ENCODE results near the gene PPY.
"Not testable (repeated sequence)": the region's sequence is repeated elsewhere in the genome, so short reads cannot be mapped to it uniquely, and the experiment has no call there.

The PPY gene

GRCh38 chr17:43967251-43967875 lies 25.1 kb upstream of the PPY start:
- H3K4me3 ChIP-seq (ENCODE audit: low read depth, low read length), result no peak overlapping the region; the same call in 1 of the 2 replicates
- DNase-seq (ENCODE audit: low read depth, low spot score), result no peak
- TF ChIP-seq CTCF (IDR thresholded peaks at IDR 0.05; ENCODE audit: insufficient read depth, low read length, missing control alignments), result no peak
- CTCF ChIA-PET, result interaction anchor here (0.8 to 2.0 kb wide), 7 partner anchors 12 to 89 kb away, joined by 3 to 5 read pairs (median 3); partner anchors contain the start of gene PPY
- POLR2A ChIA-PET, result no interaction called here

DNA sequence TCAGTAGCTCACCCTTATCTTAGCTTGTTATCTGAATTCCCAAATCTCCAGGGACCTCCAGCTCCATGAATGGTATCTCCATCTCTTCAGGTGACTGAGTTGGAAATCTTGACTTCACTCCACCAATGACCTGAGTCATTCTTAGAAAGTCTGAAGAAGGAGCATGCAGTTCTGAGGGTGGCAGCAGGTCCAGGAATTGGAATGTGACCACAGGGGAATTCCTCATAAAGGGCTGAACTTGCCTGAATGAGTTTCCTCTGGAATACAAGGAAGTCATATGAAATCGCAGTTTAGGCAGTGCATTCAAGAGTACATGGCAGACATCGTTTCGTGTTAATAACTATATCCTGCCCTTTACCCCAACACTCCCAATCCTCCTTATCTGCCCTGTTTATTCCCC lies 24.0 kb upstream of the PPY start:
- no peak for DNase-seq (ENCODE audit: low read depth, low spot score)
- TF ChIP-seq CTCF (IDR thresholded peaks at IDR 0.05; ENCODE audit: insufficient read depth, low read length, missing control alignments), result no peak
- no peak overlapping the region for H3K4me3 ChIP-seq (ENCODE audit: low read depth, low read length)
- CTCF ChIA-PET, result interaction anchor here (4.1 kb wide), 1 partner anchor 23 kb away, joined by 35 read pairs; the partner anchor contains the start of gene PPY
- POLR2A ChIA-PET, result no interaction called here

DNA sequence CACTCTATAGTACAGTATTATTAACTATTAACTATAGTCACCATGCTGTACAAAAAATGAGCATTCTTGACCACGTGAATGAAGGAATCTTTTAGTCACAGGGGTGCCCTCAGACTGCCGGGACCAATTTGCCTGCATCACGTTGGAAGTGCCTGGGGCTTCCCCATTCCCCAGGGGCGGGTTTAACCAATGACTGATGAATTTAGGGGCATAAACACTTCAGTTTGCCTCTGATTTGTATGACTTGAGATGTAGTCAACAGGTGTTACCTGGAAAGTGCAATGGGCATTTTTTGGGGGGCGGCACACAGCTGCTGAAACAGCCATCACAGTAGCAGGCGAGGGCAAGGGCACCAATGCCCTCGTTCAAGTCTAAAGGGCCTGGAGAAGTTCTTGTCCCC lies 20.2 kb upstream of the PPY start:
- CTCF ChIA-PET, result interaction anchor here (2.7 to 4.1 kb wide), 2 partner anchors 19 to 32 kb away, joined by 15 to 35 read pairs; partner anchors contain the start of gene PPY
- TF ChIP-seq CTCF (IDR thresholded peaks at IDR 0.05; ENCODE audit: insufficient read depth, low read length, missing control alignments), result no peak
- POLR2A ChIA-PET, result no interaction called here
- H3K4me3 ChIP-seq (ENCODE audit: low read depth, low read length), result no peak overlapping the region
- no peak for DNase-seq (ENCODE audit: low read depth, low spot score)

GRCh38 chr17:43961954-43962353 lies 19.7 kb upstream of the PPY start:
- CTCF ChIA-PET, result interaction anchor here (1.1 to 2.7 kb wide), 3 partner anchors 10 to 33 kb away, joined by 3 to 15 read pairs (median 10); no protein-coding TSS in a partner anchor

DNA sequence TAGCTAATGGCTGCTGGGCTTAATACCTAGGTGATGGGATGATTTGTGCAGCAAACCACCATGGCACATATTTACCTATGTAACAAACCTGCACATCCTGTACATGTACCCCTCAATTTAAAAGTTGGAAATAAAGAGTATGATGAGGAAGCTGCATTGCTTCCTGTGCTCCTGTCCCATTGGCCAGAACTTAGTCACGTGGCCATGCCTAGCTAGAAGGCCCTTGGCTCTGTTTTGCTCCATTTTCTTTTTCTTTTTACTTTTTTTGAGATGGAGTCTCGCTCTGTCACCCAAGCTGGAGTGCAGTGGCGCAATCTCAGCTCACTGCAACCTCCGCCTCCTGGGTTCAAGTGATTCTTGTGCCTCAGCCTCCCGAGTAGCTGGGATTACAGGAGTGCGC lies 19.0 kb upstream of the PPY start:
- ChIA-PET CTCF (interaction anchor here (1.1 to 1.5 kb wide), 2 partner anchors 11 to 17 kb away, joined by 3 to 10 read pairs; no protein-coding TSS in a partner anchor), POLR2A (interaction anchor here (0.6 kb wide), 2 partner anchors 54 to 208 kb away, joined by 3 read pairs; partner anchors contain the start of gene MPP2)
- not testable (repeated sequence) for DNase-seq (ENCODE audit: low read depth, low spot score); H3K4me3 ChIP-seq (ENCODE audit: low read depth, low read length)

More at GRCh38 chr17:43961954-43962353, 19.7 kb upstream of the PPY start:
- POLR2A ChIA-PET, result interaction anchor here (0.6 kb wide), 1 partner anchor 208 kb away, joined by 3 read pairs; no protein-coding TSS in a partner anchor
- no peak for TF ChIP-seq CTCF (IDR thresholded peaks at IDR 0.05; ENCODE audit: insufficient read depth, low read length, missing control alignments)
- DNase-seq (ENCODE audit: low read depth, low spot score), result no peak
- no peak overlapping the region for H3K4me3 ChIP-seq (ENCODE audit: low read depth, low read length)

- DNase-seq (ENCODE audit: low read depth, low spot score), result no peak
- TF ChIP-seq CTCF (IDR thresholded peaks at IDR 0.05; ENCODE audit: insufficient read depth, low read length, missing control alignments), result no peak
- no peak overlapping the region for H3K4me3 ChIP-seq (ENCODE audit: low read depth, low read length)
- ChIA-PET CTCF (interaction anchor here (0.6 to 4.8 kb wide), 7 partner anchors 15 to 401 kb away, joined by 3 to 42 read pairs (median 4); no protein-coding TSS in a partner anchor), POLR2A (no interaction called here)
Observed at GRCh38 chr17:43958748-43959352, 16.6 kb upstream of the PPY start.

All from AG04449 (cell line).